Right ventricle myocardium superior (tissue), 1 donor: ENCODE data around the gene KIF13A. TPM values are rescaled to one million over a fixed set of nuclear protein-coding genes. Genes with fewer than 3 reads are reported as not detected.
"Not testable (repeated sequence)": the region's sequence is repeated elsewhere in the genome, so short reads cannot be mapped to it uniquely, and the experiment has no call there.

Experiments used
- ATAC-seq: fragments of 200-7000 bp; cut with Tn5 transposase; one replicate; pipeline ENCODE4 v1.9.1; 2020; ENCODE audit warnings: mild to moderate bottlenecking; ENCODE audit not compliant: poor library complexity
- DNase-seq: peaks from one replicate; pipeline ENCODE4 v3.0.0-alpha.2; 2020
- intact Hi-C: fragments of 100-400 bp; cut with DNase I; formaldehyde crosslinking; loops from one replicate; pipeline ENCODE4 v1.11.2; 2022
- total RNA-seq: library from RNA; stranded (reverse); fragmentation: NEBNext Ultra II Directional; extraction: Animal tissue kit (Norgen Biotek cat#: 25700); gene quantifications from one replicate; pipeline ENCODE4 v1.2.1, GENCODE V29; 2021
- donor health status: DM: no; HTN: yes; CAD: no; lungs with severe emphysema.

Gene KIF13A
- total RNA-seq, 1 donor from 2014 or later: 52.7 TPM

DNA sequence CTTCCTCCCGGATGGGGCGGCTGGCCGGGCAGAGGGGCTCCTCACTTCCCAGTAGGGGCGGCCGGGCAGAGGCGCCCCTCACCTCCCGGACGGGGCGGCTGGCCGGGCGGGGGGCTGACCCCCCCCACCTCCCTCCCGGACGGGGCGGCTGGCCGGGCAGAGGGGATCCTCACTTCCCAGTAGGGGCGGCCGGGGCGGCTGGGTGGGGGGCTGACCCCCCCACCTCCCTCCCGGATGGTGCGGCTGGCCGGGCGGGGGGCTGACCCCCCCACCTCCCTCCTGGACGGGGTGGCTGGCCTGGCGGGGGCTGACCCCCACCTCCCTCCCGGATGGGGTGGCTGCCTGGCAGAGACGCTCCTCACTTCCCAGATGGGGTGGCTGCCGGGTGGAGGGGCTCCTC is 252.1 kb downstream of the KIF13A start:
- intact Hi-C loops, DNase-seq, ATAC-seq: not testable (repeated sequence)

DNA sequence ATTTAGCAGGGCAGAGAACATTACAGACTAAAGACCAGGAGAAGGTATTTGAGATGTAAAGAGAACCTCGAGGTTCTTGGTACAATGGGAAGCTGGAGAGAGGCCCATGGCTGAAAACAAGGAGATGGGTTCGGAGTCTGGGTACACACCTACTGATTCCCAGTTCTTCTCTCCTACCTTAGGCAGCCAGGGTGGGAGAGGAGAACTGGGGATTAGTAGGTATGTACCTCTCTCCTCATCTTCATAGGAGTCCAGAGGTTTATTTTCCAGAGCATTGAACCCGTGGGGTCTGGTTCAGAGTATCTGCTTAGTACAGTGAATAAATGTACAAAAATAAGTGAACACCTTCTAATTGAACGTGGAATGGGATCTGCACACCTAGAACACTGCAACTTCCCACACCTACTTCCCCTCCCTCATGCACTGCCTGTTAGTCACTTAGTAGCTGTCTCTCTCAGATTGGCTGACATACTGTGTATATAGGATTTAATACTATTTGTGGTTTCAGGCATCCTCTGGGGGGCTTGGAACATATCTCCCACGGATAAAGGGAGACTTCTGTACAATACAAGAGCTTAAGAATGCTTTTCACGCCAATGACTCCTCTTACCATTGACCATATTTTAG is 257.2 kb downstream of the KIF13A start:
- ATAC-seq (no peak), DNase-seq (no peak)
- intact Hi-C loops: no loop called here

DNA sequence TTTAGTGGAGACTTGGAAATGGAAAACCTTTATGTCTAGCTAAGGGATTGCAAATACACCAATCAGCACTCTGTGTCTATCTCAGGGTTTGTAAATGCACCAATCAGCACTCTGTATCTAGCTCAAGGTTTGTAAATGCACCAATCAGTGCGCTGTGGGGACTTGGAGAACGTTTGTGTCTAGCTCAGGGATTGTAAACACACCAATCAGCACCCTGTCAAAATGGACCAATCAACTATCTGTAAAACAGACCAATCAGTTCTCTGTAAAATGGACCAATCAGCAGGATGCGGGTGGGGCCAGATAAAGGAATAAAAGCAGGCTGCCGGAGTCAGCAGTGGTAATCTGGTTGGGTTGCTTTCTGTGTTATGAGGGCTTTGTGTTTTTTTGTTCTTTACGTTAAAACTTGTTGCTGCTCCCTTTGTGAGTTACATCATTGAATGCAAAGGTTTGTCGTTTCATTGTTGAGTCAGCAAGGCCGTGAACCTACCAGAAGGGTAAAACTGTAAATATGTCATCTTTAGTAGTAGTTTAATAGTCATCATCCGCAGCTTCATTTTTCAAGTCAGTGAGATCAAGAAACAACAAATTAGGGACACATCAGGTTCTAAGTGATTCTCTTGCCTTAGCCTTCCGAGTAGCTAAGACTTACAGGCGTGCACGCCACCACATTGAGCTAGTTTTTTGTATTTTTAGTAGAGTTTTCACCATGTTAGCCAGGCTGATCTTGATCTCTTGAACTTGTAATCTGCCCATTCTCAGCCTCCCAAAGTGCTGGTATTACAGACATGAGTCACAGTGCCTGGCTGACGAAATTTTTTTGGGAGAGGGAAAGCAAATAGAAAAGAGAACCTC is 258.0 kb downstream of the KIF13A start:
- intact Hi-C loops: no loop called here
- ATAC-seq (no peak), DNase-seq (no peak)

GRCh38 chr6:17728551-17729222 is 258.7 kb downstream of the KIF13A start:
- DNase-seq: no peak
- no peak for ATAC-seq
- intact Hi-C loops: no loop called here

DNA sequence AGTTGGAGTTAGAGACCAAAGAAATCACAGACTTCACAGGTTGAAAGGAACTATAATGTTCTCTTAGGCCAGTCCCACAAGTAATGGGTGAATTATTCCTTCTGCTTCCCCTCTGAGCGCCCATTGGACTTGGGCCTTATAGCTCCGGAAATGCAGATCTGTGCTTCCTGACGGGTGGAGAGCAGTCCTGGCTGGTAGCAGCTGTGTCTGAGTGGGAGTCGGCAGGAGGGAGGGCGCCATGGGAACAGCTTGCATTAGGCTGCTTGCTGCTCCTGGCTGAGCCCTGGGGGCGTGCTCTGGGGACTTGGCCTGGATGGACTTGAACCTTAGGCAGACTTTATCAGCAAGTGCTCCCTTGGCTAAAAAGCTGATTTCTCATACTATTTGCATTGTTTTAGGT is 262.4 kb downstream of the KIF13A start:
- ATAC-seq: peak; percentile 88
- intact Hi-C loops: no loop called here
- DNase-seq: peak; percentile 78

GRCh38 chr6:17724341-17724740 is 263.1 kb downstream of the KIF13A start:
- no peak for ATAC-seq

GRCh38 chr6:17721671-17722070 is 265.8 kb downstream of the KIF13A start:
- ATAC-seq (no peak), DNase-seq (no peak)
- intact Hi-C loops: no loop called here

More at GRCh38 chr6:17724341-17724740, 263.1 kb downstream of the KIF13A start:
- intact Hi-C loops: no loop called here
- no peak for DNase-seq

DNA sequence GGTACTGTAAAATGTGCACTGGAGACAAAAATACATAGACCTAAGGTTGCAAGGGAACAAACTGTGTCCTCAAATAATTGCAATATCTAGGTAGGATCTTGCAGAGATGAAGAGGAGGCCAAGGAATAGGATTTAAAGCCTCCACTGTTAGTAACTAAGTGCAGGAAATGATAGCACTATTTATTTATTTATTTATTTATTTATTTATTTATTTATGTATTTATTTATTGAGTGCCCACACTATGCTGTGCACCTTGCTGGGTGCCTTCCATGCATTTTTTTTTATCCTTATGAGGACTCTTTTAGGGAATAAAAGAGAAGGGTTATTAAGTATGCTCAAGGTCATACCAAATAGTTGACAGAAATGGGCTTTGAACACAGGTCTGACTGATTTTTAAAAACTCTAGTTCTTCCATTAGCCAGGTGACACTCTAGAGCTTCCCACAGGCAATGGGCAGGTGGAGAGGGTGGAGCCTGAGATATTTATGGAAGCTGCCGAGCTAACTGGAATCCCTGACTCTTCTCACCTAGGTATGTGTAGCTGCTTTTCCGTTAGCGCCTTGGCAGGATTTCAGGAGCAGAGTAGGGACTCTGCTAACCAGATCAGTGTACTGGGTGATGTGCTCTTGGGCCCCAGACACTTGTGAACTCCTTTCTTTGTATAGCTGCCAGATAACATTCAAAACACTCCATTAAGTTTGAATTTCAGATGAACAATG is 268.0 kb downstream of the KIF13A start:
- DNase-seq: no peak
- ATAC-seq: no peak
- intact Hi-C loops: no loop called here

DNA sequence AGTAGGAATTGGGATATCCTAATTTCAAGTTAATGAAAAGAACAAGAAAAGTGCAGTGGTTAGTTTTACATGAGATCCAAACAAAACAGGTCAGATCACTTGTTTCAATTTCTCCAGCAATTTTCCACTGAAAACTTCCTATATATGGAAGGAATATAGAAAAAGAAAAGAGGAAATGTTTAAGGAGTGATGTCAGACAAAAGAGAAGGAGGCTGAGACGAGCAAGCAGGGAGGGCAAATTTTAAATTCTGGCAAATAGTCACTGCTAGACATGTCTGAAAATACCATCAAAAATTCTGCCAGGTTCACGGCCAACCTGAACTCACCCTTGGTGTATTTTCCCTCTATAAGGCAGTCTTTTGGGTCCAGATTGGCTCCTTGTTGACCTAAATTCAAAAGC is 271.2 kb downstream of the KIF13A start:
- ATAC-seq: no peak
- intact Hi-C loops: no loop called here
- DNase-seq: no peak

DNA sequence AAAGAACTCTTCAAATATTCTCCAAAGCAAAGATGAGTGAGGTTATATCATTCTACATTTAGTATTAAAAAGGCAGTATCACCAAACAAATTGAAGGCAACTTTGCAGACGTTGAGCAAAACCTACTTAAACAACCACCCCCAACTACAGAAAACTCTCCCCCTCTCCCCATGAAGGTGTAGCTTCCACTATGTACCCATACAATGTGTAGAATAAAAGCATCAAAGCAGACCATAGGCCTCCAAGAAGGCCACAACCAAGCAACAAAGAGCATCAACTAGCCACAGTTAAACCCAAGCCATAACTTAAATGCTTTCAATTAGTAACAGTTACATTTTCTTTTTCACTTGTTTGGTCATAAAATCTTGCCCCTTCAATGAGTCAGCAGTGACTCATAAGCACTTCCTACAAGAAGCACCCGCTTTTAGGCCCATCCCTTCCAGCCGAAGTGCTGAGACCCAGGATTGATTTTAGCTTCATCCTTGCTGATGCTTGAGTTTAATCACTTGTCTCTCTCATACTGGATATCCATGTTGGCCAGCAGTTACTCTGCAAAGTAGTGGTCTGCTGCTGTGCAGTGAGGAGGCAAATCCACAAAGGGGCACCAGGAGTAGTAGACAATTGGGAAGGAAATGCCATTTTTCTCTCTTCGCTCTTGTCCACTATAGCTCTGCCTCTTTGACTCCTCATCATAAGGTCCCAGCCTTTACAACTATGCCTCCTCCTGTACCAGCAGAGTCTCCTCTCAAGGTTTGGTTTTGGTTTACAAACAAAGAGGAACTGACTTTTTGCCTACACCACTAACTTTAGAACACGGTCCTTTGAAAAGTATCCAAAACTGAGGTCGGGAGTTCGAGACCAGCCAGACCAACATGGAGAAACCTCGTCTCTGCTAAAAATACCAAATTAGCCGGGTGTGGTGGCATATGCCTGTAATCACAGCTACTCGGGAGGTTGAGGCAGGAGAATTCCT is 272.3 kb downstream of the KIF13A start:
- DNase-seq: no peak
- no peak for ATAC-seq
- intact Hi-C loops: no loop called here

DNA sequence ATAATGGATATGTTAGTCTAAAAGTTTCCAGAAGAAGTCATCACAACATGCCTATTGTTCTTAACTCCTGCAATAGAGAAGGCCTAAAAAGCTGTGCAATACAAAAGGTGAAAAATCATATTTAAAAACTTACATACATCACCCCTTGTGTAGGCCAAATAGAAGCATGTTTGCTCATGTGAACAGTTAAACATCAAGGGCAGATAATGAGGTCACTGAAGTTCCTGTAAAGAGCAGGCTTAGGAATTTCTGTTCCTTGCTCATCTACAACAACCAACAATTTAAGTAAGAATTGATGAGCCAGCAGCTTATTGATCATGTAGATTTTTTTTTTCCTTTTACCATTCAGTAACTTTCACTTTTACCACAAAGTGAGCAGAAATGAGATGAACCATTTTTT is 273.3 kb downstream of the KIF13A start:
- ATAC-seq (no peak), DNase-seq (no peak)
- intact Hi-C loops: no loop called here

GRCh38 chr6:17712576-17712975 is 274.9 kb downstream of the KIF13A start:
- DNase-seq (no peak), ATAC-seq (no peak)
- intact Hi-C loops: no loop called here

- ATAC-seq: no peak
- DNase-seq: no peak
- intact Hi-C loops: no loop called here
Measured at GRCh38 chr6:17710331-17710730, 277.1 kb downstream of the KIF13A start.

DNA sequence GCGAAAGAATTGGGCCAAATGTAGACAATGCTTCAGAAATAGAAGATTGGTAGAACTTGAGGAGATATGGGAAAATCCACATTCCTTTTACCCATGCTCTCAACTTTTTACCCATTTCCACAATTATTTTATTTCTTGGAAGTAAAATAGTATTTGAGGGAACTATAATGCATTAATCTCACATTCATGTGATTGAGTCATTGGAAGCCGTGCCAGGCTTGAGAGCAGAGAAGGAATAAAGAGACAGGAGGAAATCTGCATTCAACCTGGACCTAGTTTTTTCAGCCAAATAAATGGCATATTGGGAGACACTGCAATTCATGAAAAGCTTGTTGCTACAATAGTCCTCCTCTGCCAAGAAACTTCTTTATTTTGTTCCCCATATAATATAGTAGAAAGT is 278.0 kb downstream of the KIF13A start:
- intact Hi-C loops: loop anchor here (10.0 kb wide), 1 partner anchor 105 kb away; the partner anchor contains the start of gene FAM8A1
- DNase-seq (no peak), ATAC-seq (no peak)
